T-helper 1 cell treated with Interleukin-12 subunit alpha and Interleukin-12 subunit beta and Interleukin-4 antibody, amounts not matched to agents 30 μg/mL and 1 μg/mL, for 36 hours (primary cell): ENCODE measurements around the gene DDN.
A peak's percentile ranks its signal among the peaks of the same experiment; 100 is the strongest.

Experiments
- H3K27ac Mint-ChIP-seq: one replicate; pipeline ENCODE4 v1.8.0; 2021; ENCODE audit warnings: mild to moderate bottlenecking, mixed read lengths
- H3K27me3 Mint-ChIP-seq: one replicate; pipeline ENCODE4 v1.8.0; 2021; ENCODE audit warnings: low read depth, mixed read lengths
- H3K36me3 Mint-ChIP-seq: one replicate; pipeline ENCODE4 v1.8.0; 2021; ENCODE audit warnings: low read depth, mixed read lengths
- H3K4me1 Mint-ChIP-seq: one replicate; pipeline ENCODE4 v1.8.0; 2021; ENCODE audit warnings: low read depth, mixed read lengths
- H3K4me3 Mint-ChIP-seq: one replicate; pipeline ENCODE4 v1.8.0; 2021; ENCODE audit warnings: mild to moderate bottlenecking, moderate library complexity, mixed read lengths
- H3K9me3 Mint-ChIP-seq: one replicate; pipeline ENCODE4 v1.8.0; 2021; ENCODE audit warnings: mixed read lengths

DDN gene

GRCh38 chr12:48988030-48988649 lies 11.0 kb downstream of the DDN start:
- no peak overlapping the region for H3K27ac Mint-ChIP-seq

GRCh38 chr12:48986720-48987291 lies 12.4 kb downstream of the DDN start:
- peaks cover 86% of the 10 kb centered on the region for H3K27me3 Mint-ChIP-seq

More at GRCh38 chr12:48988030-48988649, 11.0 kb downstream of the DDN start:
- H3K27me3 Mint-ChIP-seq, result peaks cover 81% of the 10 kb centered on the region
- no peaks in the 10 kb centered on the region for H3K36me3 Mint-ChIP-seq
- H3K9me3 Mint-ChIP-seq, result no peaks in the 10 kb centered on the region
- H3K4me1 Mint-ChIP-seq, result peaks cover 9% of the 10 kb centered on the region
- H3K4me3 Mint-ChIP-seq, result no peak overlapping the region

GRCh38 chr12:48985901-48986300 lies 13.3 kb downstream of the DDN start:
- H3K4me1 Mint-ChIP-seq, result peaks cover 27% of the 10 kb centered on the region
- H3K4me3 Mint-ChIP-seq, result no peak overlapping the region
- no peak overlapping the region for H3K27ac Mint-ChIP-seq
- H3K27me3 Mint-ChIP-seq, result peaks cover 93% of the 10 kb centered on the region
- no peaks in the 10 kb centered on the region for H3K9me3 Mint-ChIP-seq
- no peaks in the 10 kb centered on the region for H3K36me3 Mint-ChIP-seq

More at GRCh38 chr12:48986720-48987291, 12.4 kb downstream of the DDN start:
- Mint-ChIP-seq H3K4me1 (peaks cover 19% of the 10 kb centered on the region), H3K36me3 (no peaks in the 10 kb centered on the region), H3K27ac (no peak overlapping the region), H3K9me3 (no peaks in the 10 kb centered on the region), H3K4me3 (no peak overlapping the region)

GRCh38 chr12:48985475-48985897 lies 13.7 kb downstream of the DDN start:
- Mint-ChIP-seq H3K4me3 (no peak overlapping the region), H3K27ac (no peak overlapping the region), H3K27me3 (peaks cover 93% of the 10 kb centered on the region), H3K36me3 (no peaks in the 10 kb centered on the region), H3K9me3 (no peaks in the 10 kb centered on the region), H3K4me1 (peaks cover 29% of the 10 kb centered on the region)

GRCh38 chr12:48982397-48983080 lies 16.6 kb downstream of the DDN start:
- Mint-ChIP-seq H3K4me1 (peaks cover 41% of the 10 kb centered on the region), H3K9me3 (no peaks in the 10 kb centered on the region), H3K27me3 (peaks cover 93% of the 10 kb centered on the region), H3K27ac (peak overlapping the region; percentile 39), H3K36me3 (no peaks in the 10 kb centered on the region), H3K4me3 (peak overlapping the region; percentile 84)

- Mint-ChIP-seq H3K36me3 (no peaks in the 10 kb centered on the region), H3K9me3 (no peaks in the 10 kb centered on the region), H3K27ac (peak overlapping the region; percentile 39), H3K27me3 (peaks cover 93% of the 10 kb centered on the region), H3K4me1 (peaks cover 44% of the 10 kb centered on the region), H3K4me3 (peak overlapping the region; percentile 84)
Observed at GRCh38 chr12:48981757-48982157, 17.4 kb downstream of the DDN start.

- Mint-ChIP-seq H3K27ac (peak overlapping the region; percentile 70), H3K36me3 (no peaks in the 10 kb centered on the region), H3K4me3 (peak overlapping the region; percentile 84), H3K9me3 (no peaks in the 10 kb centered on the region), H3K4me1 (peaks cover 44% of the 10 kb centered on the region), H3K27me3 (peaks cover 96% of the 10 kb centered on the region)
Observed at GRCh38 chr12:48980953-48981756, 18.0 kb downstream of the DDN start.

- Mint-ChIP-seq H3K27ac (peak overlapping the region; percentile 70), H3K36me3 (no peaks in the 10 kb centered on the region), H3K9me3 (no peaks in the 10 kb centered on the region), H3K4me3 (peak overlapping the region; percentile 84), H3K4me1 (peaks cover 44% of the 10 kb centered on the region), H3K27me3 (peaks cover 96% of the 10 kb centered on the region)
Observed at GRCh38 chr12:48980389-48980952, 18.7 kb downstream of the DDN start.

- H3K27me3 Mint-ChIP-seq, result peaks cover 96% of the 10 kb centered on the region
Observed at GRCh38 chr12:48979602-48980388, 19.4 kb downstream of the DDN start.

GRCh38 chr12:48978741-48979601 lies 20.2 kb downstream of the DDN start:
- Mint-ChIP-seq H3K27me3 (peaks cover 96% of the 10 kb centered on the region), H3K27ac (peak overlapping the region; percentile 39)

More at GRCh38 chr12:48979602-48980388, 19.4 kb downstream of the DDN start:
- Mint-ChIP-seq H3K36me3 (no peaks in the 10 kb centered on the region), H3K4me1 (peaks cover 44% of the 10 kb centered on the region), H3K27ac (peak overlapping the region; percentile 42), H3K4me3 (peak overlapping the region; percentile 84), H3K9me3 (no peaks in the 10 kb centered on the region)

GRCh38 chr12:48978291-48978740 lies 20.9 kb downstream of the DDN start, which contains the start of gene WNT1:
Gene WNT1, plus strand, starts transcription at chr12:48978322. Its CDS starts 329 bp downstream, at chr12:48978651.
- Mint-ChIP-seq H3K4me1 (peaks cover 44% of the 10 kb centered on the region), H3K9me3 (no peaks in the 10 kb centered on the region), H3K36me3 (no peaks in the 10 kb centered on the region), H3K27me3 (peaks cover 96% of the 10 kb centered on the region), H3K27ac (peak within 1 kb of the TSS; percentile 46), H3K4me3 (peak within 1 kb of the TSS; percentile 84)

More at GRCh38 chr12:48978741-48979601, 20.2 kb downstream of the DDN start:
- Mint-ChIP-seq H3K4me3 (peak overlapping the region; percentile 84), H3K4me1 (peaks cover 44% of the 10 kb centered on the region), H3K36me3 (no peaks in the 10 kb centered on the region), H3K9me3 (no peaks in the 10 kb centered on the region)

- H3K4me1 Mint-ChIP-seq, result peaks cover 44% of the 10 kb centered on the region
- H3K27ac Mint-ChIP-seq, result peak overlapping the region; percentile 46
- no peaks in the 10 kb centered on the region for H3K9me3 Mint-ChIP-seq
- peak overlapping the region; percentile 45 for H3K4me3 Mint-ChIP-seq
- no peaks in the 10 kb centered on the region for H3K36me3 Mint-ChIP-seq
- peaks cover 96% of the 10 kb centered on the region for H3K27me3 Mint-ChIP-seq
Observed at GRCh38 chr12:48977290-48978281, 21.6 kb downstream of the DDN start.
